HG03575 (cell line): ENCODE results near the gene ATMIN.

Experiments used
- ATAC-seq: cut with Tn5 transposase; IDR thresholded peaks from one replicate; pipeline ENCODE4 v1.9.1; 2021; ENCODE audit not compliant: unreplicated experiment, insufficient number of reproducible peaks, low FRiP score; ENCODE audit errors: extremely low read depth

Gene ATMIN

DNA sequence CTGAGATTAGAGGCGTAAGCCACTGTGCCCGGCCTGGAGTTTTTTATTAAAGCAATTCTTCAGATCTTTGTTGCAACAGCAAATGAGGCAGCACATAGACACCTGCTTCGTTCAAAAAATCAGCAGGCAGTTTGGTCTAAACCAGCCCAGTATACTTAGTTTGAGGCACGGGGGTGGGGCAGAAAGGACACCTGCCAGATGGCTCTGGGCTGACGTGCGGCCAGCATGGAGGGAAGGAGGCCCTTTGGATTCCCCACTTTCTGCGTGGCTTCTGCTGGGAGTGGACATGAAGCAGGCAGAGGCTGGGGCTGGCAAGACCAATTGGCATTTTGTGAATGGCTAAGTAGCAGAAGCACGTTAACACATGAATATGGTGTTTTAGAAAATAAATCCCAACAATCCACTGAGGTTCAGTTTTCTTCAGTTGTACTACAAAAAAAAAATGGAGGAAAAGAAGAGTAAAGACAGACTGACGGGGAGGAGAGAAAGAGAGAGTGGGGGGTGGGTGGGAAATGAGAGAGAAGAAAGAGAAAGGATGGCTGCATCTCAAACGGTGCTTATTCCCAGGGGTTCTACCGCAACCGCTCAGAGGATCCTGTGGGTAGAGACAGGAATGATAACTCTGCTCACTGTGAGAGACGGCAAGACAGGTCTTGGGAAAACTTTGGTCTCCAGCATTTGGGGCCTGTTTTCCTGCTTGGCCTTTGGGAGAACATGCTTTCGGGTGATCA, 25.1 kb downstream of the ATMIN start:
- no peak for ATAC-seq

DNA sequence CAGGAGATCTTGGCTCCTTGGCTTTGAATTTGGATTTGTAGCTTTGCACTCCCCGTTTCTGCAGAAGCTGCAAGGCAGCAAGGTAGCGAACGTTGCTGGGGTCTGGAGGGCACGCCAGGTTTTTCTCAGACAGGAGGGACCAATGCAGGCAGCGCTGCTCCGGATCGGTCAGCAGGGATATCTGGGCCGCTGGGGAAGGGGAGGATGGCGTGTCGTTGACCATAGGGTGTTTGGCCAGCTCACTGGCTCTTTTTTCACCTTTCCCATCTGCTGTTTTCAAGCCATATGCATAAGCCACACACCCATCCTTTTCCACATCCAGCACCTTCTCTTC, 25.6 kb downstream of the ATMIN start:
- ATAC-seq, result no peak

DNA sequence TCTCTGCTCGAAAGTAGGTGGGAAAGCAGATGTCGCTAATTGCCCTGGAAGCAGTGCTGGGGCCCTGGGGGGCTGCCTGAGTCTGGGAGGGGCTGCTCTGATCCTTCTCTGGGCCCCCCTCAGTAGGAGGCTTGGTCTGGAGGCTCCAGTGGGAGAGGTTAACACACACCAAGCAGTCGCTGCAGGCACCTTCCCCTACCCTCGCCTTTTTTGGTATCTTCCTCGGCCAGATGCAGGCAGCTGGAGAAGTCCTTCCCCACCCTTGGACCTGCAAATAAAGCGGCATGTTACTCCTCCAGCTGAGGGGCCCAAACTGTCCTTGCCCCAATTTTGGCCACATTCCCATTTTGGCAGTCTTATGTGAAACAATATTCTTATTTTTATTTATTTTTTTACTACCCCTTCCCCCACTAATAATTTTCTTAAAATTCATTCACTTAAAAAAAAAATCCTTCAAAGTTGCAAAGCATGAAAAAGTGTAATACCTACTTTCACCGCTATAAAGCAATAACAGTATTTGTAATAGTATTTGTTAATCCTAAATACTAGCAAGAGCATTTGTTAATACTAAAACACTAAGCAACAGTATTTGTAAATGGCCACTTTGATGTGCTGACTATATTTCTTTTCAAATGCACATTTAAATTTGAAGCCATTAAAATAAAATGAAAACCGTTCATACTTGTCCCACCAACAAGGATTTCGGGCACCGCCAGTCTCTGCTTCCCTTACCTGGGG, 26.4 kb downstream of the ATMIN start:
- no peak for ATAC-seq

DNA sequence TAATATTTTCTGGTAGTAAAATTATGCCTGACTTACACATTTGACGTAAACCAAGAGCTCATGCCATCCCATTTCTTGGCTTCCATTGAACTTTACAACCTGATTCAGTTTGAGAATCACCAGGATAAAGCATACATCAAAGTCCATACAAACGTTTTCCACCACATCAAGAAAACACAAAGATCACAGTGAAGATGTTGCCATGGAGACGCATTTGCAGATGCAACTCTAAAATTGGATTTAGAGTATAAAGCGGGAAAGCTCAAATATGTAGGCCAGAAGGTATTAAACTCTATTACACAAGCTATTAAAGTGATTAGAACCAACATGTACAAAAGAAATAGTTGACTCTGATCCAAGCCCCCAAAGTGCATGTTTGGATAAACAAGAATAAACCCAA, 31.0 kb downstream of the ATMIN start:
- ATAC-seq, result no peak

DNA sequence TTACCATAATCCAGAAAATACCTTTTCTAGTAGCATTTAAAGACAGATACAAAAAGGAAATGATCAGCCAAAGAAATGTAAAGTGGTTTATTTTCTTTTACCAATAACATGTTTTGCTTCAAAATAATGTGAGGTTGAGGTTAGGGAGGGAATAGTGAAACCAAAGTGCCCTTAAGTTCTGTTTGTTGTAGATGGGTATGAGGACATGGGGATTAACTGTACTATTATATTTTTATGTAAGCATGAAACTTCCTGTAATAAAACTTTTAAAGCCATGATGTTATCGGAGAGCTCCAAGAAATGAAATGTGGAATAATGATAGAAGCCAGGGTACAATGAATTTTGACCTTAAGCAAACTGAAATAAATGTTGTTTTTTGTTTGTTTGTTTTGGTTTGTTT, 31.5 kb downstream of the ATMIN start:
- ATAC-seq, result no peak

DNA sequence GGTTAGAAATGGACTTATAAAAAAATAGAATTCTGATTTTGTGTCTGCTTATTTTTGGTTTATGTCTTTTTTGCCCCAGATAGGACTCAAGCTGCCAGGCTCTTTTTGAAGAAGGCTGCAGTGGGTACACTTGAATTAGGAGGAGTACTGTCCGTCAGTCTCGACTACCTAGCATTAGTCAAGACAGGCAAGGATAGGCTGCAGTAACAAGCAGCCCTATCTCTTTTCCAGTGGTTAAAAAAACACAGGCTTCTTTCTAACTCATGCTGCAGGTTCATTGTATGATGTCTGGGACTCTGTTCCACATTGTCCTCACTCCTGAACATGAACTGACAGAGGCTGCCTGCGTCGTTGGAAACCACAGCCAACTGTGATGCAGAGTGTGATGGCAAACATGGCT, 33.4 kb downstream of the ATMIN start:
- ATAC-seq, result no peak

DNA sequence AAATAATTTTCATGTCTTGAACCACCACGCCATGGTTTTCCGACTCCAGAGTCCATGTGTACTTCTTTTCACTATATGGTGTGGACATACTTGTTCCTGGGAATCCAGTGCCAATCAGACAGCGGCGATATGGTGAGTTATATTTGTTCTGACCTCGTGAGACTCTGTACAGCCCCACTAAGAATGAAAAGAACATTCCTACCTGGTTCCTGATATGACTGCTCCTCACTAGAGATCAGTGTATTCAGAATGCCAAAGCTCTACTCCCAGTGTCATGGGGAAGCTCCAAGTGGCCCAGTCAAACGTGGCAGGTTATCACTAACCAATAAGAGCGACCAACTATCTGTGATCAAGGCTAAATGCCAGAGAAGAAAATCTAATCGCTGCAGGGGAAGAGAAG, 35.3 kb downstream of the ATMIN start:
- ATAC-seq, result no peak

DNA sequence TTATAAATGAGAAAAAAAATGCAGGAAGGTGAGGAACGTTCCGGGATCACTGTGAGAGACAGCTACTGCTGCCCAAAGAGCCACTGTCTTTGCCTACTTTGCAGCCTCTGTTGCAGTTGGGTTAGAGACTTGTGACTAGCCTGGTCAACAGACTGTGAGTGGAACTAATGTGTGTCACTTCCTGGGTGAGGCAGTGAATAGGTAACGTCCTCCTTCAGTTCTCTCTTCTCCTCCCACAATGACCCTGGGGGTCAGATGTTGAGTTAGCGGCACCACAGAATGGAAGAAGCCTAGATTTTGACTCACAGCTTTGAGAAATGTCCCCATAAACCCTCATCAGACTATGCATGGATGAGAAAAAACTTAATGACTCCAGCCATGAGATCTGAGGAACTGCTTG, 36.2 kb downstream of the ATMIN start:
- ATAC-seq, result no peak

DNA sequence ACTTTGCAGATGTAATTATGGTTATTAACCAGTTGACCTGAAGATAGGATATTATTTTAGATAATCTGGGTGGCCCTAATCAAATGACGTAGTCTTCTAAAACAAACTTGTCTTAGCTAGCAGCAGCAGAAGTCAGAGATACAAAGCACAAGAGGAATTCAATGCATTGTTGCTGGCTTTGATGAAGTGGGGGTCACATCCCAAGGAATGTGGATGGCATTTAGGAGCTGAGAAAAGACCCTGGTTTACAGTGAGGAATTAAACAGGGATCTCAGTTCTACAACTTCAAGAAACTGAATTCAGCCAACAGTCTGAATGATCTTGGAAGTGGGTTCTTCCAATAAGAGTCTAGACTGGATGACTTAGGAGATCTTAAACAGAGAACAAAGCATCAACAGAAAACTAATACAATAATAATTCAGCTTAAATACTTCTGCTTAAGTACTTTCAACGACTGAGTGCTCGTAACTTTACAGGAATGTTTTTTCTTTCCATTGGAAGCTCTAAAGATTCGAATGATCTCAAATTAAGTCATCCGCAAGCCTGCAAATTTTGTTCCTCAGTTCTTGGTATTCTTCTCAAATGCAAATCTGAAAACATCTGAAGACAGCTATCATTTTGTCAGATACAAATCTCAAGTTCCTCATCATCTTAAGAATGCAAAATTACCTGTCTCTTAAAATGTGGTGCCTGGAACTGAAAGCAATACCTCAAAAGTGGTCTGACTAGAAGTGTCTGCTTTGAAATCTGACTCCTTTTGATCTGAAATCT, 38.1 kb downstream of the ATMIN start:
- no peak for ATAC-seq

DNA sequence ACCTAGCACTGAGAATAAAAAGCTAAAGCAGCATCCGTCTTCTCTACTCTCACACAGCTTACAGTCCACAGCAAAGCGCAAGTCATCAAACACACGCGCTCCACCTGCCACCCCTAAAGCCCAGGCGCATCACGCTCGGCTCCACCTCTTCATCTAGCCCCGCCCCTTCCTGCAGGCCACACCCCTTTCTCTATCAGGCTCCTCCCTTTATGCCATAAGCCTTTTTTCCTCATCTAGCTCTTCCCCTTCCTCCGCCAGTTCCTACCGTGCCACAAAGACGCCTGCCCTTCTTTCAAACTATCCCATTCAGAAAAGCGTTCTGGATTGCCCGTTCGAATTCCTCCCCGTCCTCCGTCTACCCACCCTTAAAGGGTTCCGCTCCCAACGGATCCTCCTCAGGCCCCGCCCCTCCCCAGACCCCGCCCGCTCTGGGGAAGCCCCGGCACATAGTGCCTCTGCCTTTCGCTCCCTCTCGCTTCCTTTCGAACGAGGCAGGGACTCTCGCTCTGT, 41.0 kb downstream of the ATMIN start:
- ATAC-seq, result peak; percentile 41

DNA sequence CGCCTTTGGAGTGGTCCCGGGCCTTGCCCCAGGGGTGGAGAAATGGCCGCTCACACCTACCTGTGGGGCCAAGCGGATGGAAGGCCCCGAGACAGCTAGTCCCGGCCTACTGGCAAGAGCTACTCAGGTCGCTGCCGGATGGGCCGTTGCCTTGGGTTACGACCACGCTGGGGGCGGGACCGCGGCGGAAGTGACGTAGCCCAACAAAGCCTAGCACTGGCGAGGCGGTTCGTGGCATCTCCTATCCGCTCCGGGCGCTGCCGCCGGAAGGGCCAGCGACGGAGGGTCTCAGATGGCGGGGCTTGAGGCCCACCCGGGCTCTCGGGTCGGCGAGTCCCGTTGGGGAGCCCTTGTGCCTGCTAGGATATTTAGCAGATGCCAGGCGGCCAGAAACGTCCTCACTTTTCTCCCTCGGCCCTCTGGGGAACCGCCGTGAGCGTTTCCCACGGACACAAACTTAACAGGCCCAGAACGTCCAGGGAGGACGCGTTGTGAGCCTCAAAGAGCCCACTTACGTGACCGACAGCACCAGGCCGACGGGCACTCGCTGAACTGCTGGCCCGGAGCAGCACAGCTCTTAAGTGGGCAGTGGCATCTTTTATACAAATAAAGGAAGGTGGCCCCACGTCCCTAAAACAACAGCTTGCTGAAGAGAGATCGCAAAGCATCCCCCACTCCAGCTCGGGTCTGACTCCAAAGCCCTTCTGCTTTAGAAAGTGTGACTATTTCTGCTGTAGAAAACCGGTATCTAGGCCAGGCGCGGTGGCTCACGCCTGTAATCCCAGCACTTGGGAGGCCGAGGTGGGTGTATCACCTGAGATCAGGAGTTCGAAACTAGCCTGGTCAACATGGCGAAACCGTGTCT, 41.7 kb downstream of the ATMIN start, which contains the start of gene C16orf46:
Gene C16orf46 (minus strand): TSS at position 163 of the 865 bp plus-strand sequence. CDS start 13,283 bp downstream, outside the sequence.
- ATAC-seq, result peak; percentile 81

DNA sequence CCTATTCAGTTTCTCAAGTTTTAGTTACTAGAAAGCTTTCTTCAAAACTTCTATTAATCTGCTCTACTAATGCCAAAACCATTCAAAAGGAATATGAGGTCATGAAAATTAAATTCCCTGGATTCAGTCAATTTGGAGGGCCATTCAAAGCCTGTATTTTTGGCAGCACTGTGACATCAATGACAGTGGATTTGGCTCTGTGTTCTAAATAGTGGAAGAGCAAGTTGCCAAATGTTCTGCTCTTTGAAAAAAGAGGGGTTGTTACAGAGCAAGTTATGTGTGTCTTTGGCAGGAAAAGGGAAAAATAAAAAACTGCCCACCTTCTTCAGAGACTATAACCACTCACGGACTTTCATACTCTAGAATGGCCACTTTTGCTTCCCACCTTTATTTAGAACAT, 44.6 kb downstream of the ATMIN start:
- ATAC-seq, result no peak

DNA sequence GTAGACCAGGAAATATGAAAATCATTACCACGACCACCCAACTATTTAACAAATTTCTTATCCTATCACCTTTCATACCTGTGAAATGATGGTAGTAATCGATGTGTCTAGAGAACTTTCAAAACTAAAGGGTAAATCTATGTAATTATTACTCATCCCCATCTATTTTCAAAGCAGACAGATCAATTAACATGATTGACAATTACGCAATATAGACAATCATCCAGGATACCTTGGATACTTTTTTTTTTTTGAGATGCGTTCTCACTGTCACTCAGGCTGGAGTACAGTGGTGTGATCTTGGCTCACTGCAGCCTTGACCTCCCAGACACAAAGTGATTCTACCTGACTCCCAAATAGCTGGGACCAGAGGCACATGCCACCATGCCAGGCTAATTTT, 45.4 kb downstream of the ATMIN start:
- no peak for ATAC-seq

DNA sequence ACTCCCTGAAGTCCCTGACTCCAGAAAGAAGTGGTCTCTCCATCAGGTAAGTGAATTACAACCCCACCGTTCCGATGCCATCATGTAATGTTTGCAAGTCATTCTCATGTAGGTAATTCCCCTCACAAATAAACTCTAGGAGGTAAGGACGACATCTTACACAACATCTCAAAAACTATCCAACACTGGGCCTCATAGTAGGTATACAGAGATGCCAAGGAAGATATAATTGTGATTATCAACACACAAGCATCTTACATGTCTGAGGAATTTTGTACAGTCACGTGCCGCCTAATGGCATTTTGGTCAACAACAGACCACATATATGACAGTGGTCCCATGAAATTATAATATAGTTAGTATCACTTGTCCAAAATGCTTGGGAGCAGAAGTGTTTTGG, 53.2 kb downstream of the ATMIN start:
- ATAC-seq, result no peak

DNA sequence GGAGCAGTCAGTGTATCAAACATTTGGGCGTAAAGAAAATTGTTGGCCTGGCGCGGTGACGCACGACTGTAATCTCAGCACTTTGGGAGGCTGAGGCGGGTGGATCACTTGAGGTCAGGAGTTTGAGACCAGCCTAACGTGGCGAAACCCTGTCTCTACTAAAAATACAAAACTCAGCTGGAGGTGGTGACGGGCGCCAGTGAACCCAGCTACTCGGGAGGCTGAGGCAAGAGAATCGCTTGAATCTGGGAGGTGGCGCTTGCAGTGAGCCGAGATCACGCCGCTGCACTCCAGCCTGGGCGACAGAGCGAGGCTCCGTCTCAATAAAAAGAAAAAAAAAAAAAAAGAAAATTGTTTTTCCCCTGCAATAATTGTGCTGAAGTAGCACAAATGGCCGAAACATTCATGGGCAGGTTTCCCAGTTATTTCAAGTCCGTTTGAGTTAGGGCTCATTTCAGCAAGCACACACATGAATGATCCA, 59.2 kb downstream of the ATMIN start:
- no peak for ATAC-seq

DNA sequence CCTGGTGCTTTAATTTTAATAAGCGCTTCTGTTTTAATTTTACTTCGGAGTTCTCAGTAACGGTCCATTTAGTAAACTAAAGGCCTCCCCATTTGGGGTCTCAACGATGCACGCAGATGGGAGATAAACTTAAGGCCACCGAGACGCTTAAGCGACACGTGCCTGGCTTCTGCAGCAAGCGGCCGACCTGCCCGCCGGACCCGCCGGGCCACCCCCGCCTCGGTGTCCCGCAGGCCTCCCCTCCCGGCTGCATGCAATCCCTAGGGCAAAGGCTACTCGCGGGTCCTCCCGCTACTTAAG, 60.0 kb downstream of the ATMIN start:
- no peak for ATAC-seq

DNA sequence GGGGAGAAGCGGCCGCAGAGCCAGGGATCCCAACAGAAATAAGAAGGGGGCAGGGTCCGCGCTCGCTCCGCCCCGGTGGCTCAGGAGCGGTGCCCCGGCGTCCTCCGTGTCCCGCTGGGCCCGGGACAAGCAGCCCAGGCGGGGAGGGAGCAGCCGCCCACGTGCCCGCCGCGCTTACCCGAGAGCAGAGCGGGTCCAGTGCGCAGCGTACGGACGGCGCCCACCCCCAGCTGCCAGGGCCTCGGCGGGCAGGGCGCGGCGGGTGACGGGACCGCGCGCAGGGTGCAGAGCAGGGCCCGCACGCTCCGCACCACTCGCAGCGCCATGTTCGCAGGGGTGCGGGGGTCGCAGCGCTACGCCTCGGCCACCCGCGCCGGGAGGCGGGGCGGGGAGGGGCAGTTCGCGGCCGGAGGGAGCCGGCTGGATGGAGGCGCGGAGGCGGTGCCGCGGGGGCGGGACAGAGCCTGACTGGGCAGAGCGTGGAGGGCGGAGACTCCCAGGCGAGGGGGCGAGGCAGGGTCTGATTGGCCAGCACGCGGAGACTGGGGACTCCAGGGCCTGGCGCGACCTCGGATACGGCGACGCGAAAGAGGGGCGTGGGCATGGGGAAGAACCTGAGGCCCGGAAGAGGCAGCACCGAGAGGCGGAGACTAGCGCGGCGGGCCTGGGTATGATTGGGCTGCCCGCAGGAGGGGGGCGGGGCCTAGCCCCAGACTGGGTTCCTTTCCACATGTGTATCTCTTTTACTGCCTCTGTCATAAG, 60.5 kb downstream of the ATMIN start, which contains the start of gene GCSH:
Gene GCSH (minus strand): TSS at position 443 of the 762 bp plus-strand sequence. CDS start 117 bp downstream, at position 326.
- ATAC-seq, result peak; percentile 92

DNA sequence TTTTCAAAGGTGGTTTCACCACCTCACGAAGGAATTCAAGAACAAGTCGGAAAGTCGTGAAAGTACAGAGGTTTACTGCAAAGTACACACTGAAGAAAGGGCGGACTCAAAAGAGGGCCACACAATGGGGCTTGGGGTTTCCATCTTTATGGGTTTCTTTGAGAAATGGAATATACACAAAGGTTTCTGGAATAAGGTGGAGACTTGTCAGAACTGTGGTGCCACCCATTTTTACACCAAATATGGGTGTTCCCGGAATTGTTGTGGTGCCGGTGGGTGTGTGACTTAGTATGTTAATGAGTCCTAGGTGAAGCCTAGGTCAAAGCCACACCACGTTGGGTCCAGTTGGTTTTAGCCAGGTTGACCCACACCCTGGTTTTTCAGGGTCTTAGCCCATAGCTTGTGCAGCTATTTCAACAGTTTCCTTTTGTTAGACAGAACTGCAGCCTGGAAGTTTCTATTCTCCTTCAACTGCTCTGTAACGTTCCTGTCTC, 61.1 kb downstream of the ATMIN start:
- ATAC-seq, result no peak
